Hepatocyte (in vitro differentiated cells): ENCODE results near the gene PVALEF. TPM values are rescaled to one million over a fixed set of nuclear protein-coding genes. Genes with fewer than 3 reads are reported as not detected.

ENCODE experiments used
- DNase-seq: peaks from one replicate; pipeline ENCODE4 v3.0.0-alpha.2; 2016; ENCODE audit warnings: low spot score
- H2AFZ ChIP-seq: fragments of 200-600 bp; sonication (generic); 2 replicates; pipeline ENCODE4 v1.6.0; 2016; ENCODE audit warnings: antibody characterized with exemption, mild to moderate bottlenecking
- H3K27ac ChIP-seq: fragments of 200-600 bp; sonication (generic); 2 replicates; pipeline ENCODE4 v1.5.1; 2016; ENCODE audit warnings: mild to moderate bottlenecking
- H3K27me3 ChIP-seq: fragments of 200-600 bp; sonication (generic); 2 replicates; pipeline ENCODE4 v1.6.1; 2016
- H3K36me3 ChIP-seq: fragments of 200-600 bp; sonication (generic); replicated peaks from 2 replicates; pipeline ENCODE4 v1.5.1; 2016; ENCODE audit warnings: low read depth; ENCODE audit not compliant: insufficient read depth
- H3K4me1 ChIP-seq: fragments of 200-600 bp; sonication (generic); 2 replicates; pipeline ENCODE4 v1.5.1; 2016; ENCODE audit warnings: mild to moderate bottlenecking, moderate library complexity; ENCODE audit not compliant: insufficient read depth
- H3K4me2 ChIP-seq: fragments of 200-600 bp; sonication (generic); 2 replicates; pipeline ENCODE4 v1.6.0; 2016
- H3K4me3 ChIP-seq: fragments of 200-600 bp; sonication (generic); 2 replicates; pipeline ENCODE4 v1.5.1; 2016; ENCODE audit warnings: mild to moderate bottlenecking
- H3K79me2 ChIP-seq: fragments of 200-600 bp; sonication (generic); 2 replicates; pipeline ENCODE4 v1.6.0; 2017; ENCODE audit warnings: mild to moderate bottlenecking
- H3K9me2 ChIP-seq: fragments of 200-600 bp; sonication (generic); replicated peaks from 2 replicates; pipeline ENCODE4 v1.6.0; 2017; ENCODE audit warnings: mild to moderate bottlenecking; ENCODE audit not compliant: insufficient read depth
- H3K9me3 ChIP-seq: fragments of 200-600 bp; sonication (generic); 2 replicates; pipeline ENCODE4 v1.5.1; 2016; ENCODE audit warnings: low read depth, mild to moderate bottlenecking
- H4K20me1 ChIP-seq: fragments of 200-600 bp; sonication (generic); 2 replicates; pipeline ENCODE4 v1.6.0; 2016; ENCODE audit warnings: mild to moderate bottlenecking; ENCODE audit not compliant: insufficient read depth, poor library complexity, severe bottlenecking
- EZH2 ChIP-seq: fragments of 200-600 bp; sonication (generic); IDR thresholded peaks from 2 replicates; pipeline ENCODE4 v1.6.1; 2016; ENCODE audit warnings: antibody characterized with exemption, mild to moderate bottlenecking, borderline replicate concordance
- EZH2phosphoT487 ChIP-seq: fragments of 200-600 bp; sonication (generic); IDR thresholded peaks from one replicate; pipeline ENCODE4 v1.6.1; 2018; ENCODE audit warnings: antibody characterized with exemption, mild to moderate bottlenecking, low read depth, moderate library complexity; ENCODE audit not compliant: unreplicated experiment, severe bottlenecking
- WGBS: methylation state at CpG from one replicate; pipeline ENCODE4 v1.1.6; 2016; ENCODE audit warnings: low lambda C conversion rate; ENCODE audit errors: missing lambda C conversion rate; 5-methylcytosine and 5-hydroxymethylcytosine counted together
- polyA plus RNA-seq: library from polyadenylated mRNA; unstranded; fragments of >200 nt; fragmentation: Nextera tagmentation; extraction: Ambion mirVana; gene quantifications from 2 replicates; pipeline ENCODE4 v1.2.1, GENCODE V29; 2016
- total RNA-seq: library from RNA; depleted of rRNA; stranded (reverse); fragments of >200 nt; gene quantifications from 2 replicates; pipeline ENCODE4 v1.2.3, GENCODE V29; 2014
- TF ChIP-seq, protein P1 (sequence below): fragments of 200-600 bp; sonication (generic); IDR thresholded peaks from 2 replicates; pipeline ENCODE4 v1.5.1; 2016; ENCODE audit warnings: antibody characterized with exemption, mild to moderate bottlenecking; ENCODE audit not compliant: poor library complexity

The PVALEF gene
- total and polyA plus RNA-seq, 2 experiments from 2014 or later = 0.15 TPM; not detected in 1

- Histone ChIP-seq H3K4me1 (no peaks in the 10 kb centered on the region), H3K36me3 (no peaks in the 10 kb centered on the region), H3K27ac (no peak overlapping the region), H3K9me3 (no peaks in the 10 kb centered on the region), H3K4me3 (no peak overlapping the region), H4K20me1 (no peaks in the 10 kb centered on the region), H2AFZ (no peak overlapping the region), H3K4me2 (no peak overlapping the region), H3K79me2 (peaks cover 7% of the 10 kb centered on the region), H3K9me2 (no peaks in the 10 kb centered on the region), H3K27me3 (no peaks in the 10 kb centered on the region)
- no peak for DNase-seq
- TF ChIP-seq EZH2phosphoT487 (no peak), EZH2 (no peak)
- TF ChIP-seq, protein P1, sequence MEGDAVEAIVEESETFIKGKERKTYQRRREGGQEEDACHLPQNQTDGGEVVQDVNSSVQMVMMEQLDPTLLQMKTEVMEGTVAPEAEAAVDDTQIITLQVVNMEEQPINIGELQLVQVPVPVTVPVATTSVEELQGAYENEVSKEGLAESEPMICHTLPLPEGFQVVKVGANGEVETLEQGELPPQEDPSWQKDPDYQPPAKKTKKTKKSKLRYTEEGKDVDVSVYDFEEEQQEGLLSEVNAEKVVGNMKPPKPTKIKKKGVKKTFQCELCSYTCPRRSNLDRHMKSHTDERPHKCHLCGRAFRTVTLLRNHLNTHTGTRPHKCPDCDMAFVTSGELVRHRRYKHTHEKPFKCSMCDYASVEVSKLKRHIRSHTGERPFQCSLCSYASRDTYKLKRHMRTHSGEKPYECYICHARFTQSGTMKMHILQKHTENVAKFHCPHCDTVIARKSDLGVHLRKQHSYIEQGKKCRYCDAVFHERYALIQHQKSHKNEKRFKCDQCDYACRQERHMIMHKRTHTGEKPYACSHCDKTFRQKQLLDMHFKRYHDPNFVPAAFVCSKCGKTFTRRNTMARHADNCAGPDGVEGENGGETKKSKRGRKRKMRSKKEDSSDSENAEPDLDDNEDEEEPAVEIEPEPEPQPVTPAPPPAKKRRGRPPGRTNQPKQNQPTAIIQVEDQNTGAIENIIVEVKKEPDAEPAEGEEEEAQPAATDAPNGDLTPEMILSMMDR = no peak
- 98% methylated on average over 24 of the region's 24 CpGs for WGBS
Observed at GRCh38 chr17:81219476-81220180, 54.3 kb downstream of the PVALEF start.

DNA sequence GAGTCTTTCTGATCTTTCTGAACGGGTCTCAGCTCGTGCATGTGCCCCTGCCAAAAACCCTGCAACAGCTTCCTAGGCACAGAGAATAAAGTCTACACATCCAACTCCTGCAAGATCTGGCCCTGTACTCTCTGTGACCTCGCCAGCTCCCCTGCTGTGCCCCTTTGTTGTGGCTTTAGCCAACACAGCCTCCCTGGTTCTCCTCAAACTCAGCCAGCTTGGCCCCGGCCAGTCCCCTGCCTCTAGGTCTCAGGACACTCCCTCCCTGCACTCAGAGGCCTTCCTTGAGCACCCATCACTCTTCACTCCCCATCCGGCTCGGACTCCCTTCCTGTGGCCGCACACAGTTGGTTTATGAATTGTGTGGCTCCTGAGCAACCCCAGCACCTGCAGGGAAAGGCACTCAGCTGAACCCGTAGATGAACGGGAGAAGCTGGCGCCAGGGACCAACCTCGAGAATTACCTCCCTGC lies 56.1 kb downstream of the PVALEF start:
- Histone ChIP-seq H3K79me2 (peaks cover 7% of the 10 kb centered on the region), H3K4me1 (no peaks in the 10 kb centered on the region), H3K4me2 (peak overlapping the region; percentile 99), H3K36me3 (no peaks in the 10 kb centered on the region), H3K4me3 (no peak overlapping the region), H3K27me3 (no peaks in the 10 kb centered on the region), H4K20me1 (no peaks in the 10 kb centered on the region), H3K9me3 (no peaks in the 10 kb centered on the region), H2AFZ (no peak overlapping the region), H3K9me2 (no peaks in the 10 kb centered on the region), H3K27ac (no peak overlapping the region)
- 84% methylated on average over 9 of the region's 11 CpGs for WGBS
- DNase-seq = no peak
- TF ChIP-seq, protein P1 = no peak
- no peak for TF ChIP-seq EZH2
- TF ChIP-seq EZH2phosphoT487 = no peak

GRCh38 chr17:81221842-81222619 lies 56.7 kb downstream of the PVALEF start:
- peaks cover 7% of the 10 kb centered on the region for H3K79me2 ChIP-seq
- H3K4me2 ChIP-seq = peak overlapping the region; percentile 99
- H3K4me3 ChIP-seq = peak overlapping the region; percentile 72
- WGBS = 35% methylated on average over 12 of the region's 24 CpGs
- H3K9me3 ChIP-seq = no peaks in the 10 kb centered on the region
- H3K27ac ChIP-seq = no peak overlapping the region
- H4K20me1 ChIP-seq = no peaks in the 10 kb centered on the region
- H3K36me3 ChIP-seq = no peaks in the 10 kb centered on the region
- H3K4me1 ChIP-seq = no peaks in the 10 kb centered on the region
- TF ChIP-seq EZH2phosphoT487 (no peak), EZH2 (no peak)
- TF ChIP-seq, protein P1 = no peak
- no peak for DNase-seq
- no peaks in the 10 kb centered on the region for H3K9me2 ChIP-seq
- no peaks in the 10 kb centered on the region for H3K27me3 ChIP-seq
- peak overlapping the region; percentile 95 for H2AFZ ChIP-seq
